ENCODE results near the gene NRAS.

GRCh38 chr1:114741963-114742746, 25.6 kb upstream of the NRAS start:
- TF ChIP-seq, protein P1, sequence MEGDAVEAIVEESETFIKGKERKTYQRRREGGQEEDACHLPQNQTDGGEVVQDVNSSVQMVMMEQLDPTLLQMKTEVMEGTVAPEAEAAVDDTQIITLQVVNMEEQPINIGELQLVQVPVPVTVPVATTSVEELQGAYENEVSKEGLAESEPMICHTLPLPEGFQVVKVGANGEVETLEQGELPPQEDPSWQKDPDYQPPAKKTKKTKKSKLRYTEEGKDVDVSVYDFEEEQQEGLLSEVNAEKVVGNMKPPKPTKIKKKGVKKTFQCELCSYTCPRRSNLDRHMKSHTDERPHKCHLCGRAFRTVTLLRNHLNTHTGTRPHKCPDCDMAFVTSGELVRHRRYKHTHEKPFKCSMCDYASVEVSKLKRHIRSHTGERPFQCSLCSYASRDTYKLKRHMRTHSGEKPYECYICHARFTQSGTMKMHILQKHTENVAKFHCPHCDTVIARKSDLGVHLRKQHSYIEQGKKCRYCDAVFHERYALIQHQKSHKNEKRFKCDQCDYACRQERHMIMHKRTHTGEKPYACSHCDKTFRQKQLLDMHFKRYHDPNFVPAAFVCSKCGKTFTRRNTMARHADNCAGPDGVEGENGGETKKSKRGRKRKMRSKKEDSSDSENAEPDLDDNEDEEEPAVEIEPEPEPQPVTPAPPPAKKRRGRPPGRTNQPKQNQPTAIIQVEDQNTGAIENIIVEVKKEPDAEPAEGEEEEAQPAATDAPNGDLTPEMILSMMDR (IDR thresholded peaks at IDR 0.05; ENCODE audit: low read depth, low read length) = no peak
- no peak for TF ChIP-seq EZH2phosphoT487 (IDR thresholded peaks at IDR 0.05; ENCODE audit: low read depth)

Measured in OCI-LY3 (cell line).